Measurements from ENCODE around the gene FAM89A. TPM values are rescaled to one million over a fixed set of nuclear protein-coding genes. Genes with fewer than 3 reads are reported as not detected.

FAM89A gene
- total and polyA plus RNA-seq, 2 of the 8 experiments (the other 6 are each of a cell fraction or from before 2014, with no cell fraction given), result 2.1 to 2.2 TPM

GRCh38 chr1:231084353-231084752, 44.3 kb upstream of the FAM89A start:
- Histone ChIP-seq H4K91ac (replicated peaks; ENCODE audit: insufficient read length, low read length) (no peak overlapping the region), H2BK5ac (ENCODE audit: low read depth, low read length) (no peak overlapping the region), H3K23me2 (ENCODE audit: low read depth, low read length) (no peaks in the 10 kb centered on the region; the same call in 1 of the 2 replicates), H2BK15ac (ENCODE audit: low read length) (no peak overlapping the region), H3K4me3 (ENCODE audit: extremely low read depth in 1 of 4, insufficient read depth in 2 of 4, low read depth in 3 of 4, low read length in 4 of 4) (no peak overlapping the region), H3K4ac (replicated peaks; ENCODE audit: insufficient read length, low read depth, low read length) (no peak overlapping the region), H3K4me2 (ENCODE audit: insufficient read depth in 1 of 2, low read depth in 2 of 2, low read length in 2 of 2) (no peak overlapping the region), H2BK12ac (ENCODE audit: low read depth, low read length) (no peak overlapping the region), H3K23ac (ENCODE audit: insufficient read length) (no peak overlapping the region), H2AFZ (ENCODE audit: low read length) (no peak overlapping the region), H3K56ac (replicated peaks; ENCODE audit: insufficient read length, low read depth, low read length) (no peak overlapping the region), H2BK20ac (ENCODE audit: low read length) (no peak overlapping the region), H3K9ac (replicated peaks in 1 of 4; ENCODE audit: extremely low read depth in 1 of 4, low read depth in 3 of 4, low read length in 3 of 4) (no peak overlapping the region), H3K27ac (ENCODE audit: low read depth, low read length) (no peak overlapping the region), H3K4me1 (replicated peaks in 1 of 4; ENCODE audit: control insufficient read depth in 3 of 4, insufficient read depth in 4 of 4, low read length in 3 of 4) (no peaks in the 10 kb centered on the region), H3K36me3 (ENCODE audit: control insufficient read depth in 2 of 4, insufficient read depth in 4 of 4, low read length in 3 of 4) (no peaks in the 10 kb centered on the region), H3K27me3 (replicated peaks in 1 of 4; ENCODE audit: control insufficient read depth in 3 of 4, extremely low read depth in 1 of 4, insufficient read depth in 3 of 4, low read length in 3 of 4) (no peaks in the 10 kb centered on the region), H3K18ac (ENCODE audit: extremely low read depth, low read length) (no peak overlapping the region), H4K20me1 (replicated peaks in 1 of 2; ENCODE audit: control insufficient read depth in 1 of 2, insufficient read depth in 2 of 2, low read length in 2 of 2) (no peaks in the 10 kb centered on the region), H3K9me3 (ENCODE audit: insufficient read depth in 2 of 2, low read depth in 1 of 2, low read length in 1 of 2) (no peaks in the 10 kb centered on the region), H3K79me1 (ENCODE audit: low read depth, low read length) (no peaks in the 10 kb centered on the region), H2AK5ac (ENCODE audit: low read depth, low read length) (no peak overlapping the region), H3K79me2 (ENCODE audit: control insufficient read depth in 1 of 2, insufficient read depth in 2 of 2, low read length in 2 of 2) (no peaks in the 10 kb centered on the region), H2BK120ac (replicated peaks; ENCODE audit: low read depth, low read length) (no peak overlapping the region), H3K14ac (ENCODE audit: insufficient read length) (no peak overlapping the region), H4K8ac (ENCODE audit: extremely low read depth, insufficient read depth, low read length) (no peak overlapping the region), H4K5ac (ENCODE audit: insufficient read length, low read depth, low read length) (no peak overlapping the region)
- DNase-seq (ENCODE audit: low read depth in 1 of 2, low spot score in 2 of 2) (no peak), FAIRE-seq (no peak)
- ChIA-PET POLR2A (ENCODE audit: partially characterized antibody) (interaction anchor here (1.5 kb wide), 1 partner anchor 26 kb away, joined by 4 read pairs; no protein-coding TSS in a partner anchor), CTCF (ENCODE audit: partially characterized antibody) (interaction anchor here (1.0 kb wide), 1 partner anchor 126 kb away, joined by 3 read pairs; no protein-coding TSS in a partner anchor)
- WGBS, 2 experiments (ENCODE audit: extremely low coverage in 1 of 2, insufficient coverage in 1 of 2, insufficient read length in 1 of 2, insufficient replicate concordance in 2 of 2, low coverage in 1 of 2, low lambda C conversion rate in 2 of 2, missing lambda C conversion rate in 1 of 2), result 80% methylated on average over 5 of the region's 5 CpGs; no CpG with 5 or more reads in 1 of the 2 experiments
- no peak for TF ChIP-seq POLR2AphosphoS5 (IDR thresholded peaks at IDR 0.05; ENCODE audit: low read depth, low read length)
